ENCODE data around the gene HEMK1.

HEMK1 gene

GRCh38 chr3:50600841-50601591, 31.7 kb downstream of the HEMK1 start:
- peak; percentile 95 for DNase-seq

DNA sequence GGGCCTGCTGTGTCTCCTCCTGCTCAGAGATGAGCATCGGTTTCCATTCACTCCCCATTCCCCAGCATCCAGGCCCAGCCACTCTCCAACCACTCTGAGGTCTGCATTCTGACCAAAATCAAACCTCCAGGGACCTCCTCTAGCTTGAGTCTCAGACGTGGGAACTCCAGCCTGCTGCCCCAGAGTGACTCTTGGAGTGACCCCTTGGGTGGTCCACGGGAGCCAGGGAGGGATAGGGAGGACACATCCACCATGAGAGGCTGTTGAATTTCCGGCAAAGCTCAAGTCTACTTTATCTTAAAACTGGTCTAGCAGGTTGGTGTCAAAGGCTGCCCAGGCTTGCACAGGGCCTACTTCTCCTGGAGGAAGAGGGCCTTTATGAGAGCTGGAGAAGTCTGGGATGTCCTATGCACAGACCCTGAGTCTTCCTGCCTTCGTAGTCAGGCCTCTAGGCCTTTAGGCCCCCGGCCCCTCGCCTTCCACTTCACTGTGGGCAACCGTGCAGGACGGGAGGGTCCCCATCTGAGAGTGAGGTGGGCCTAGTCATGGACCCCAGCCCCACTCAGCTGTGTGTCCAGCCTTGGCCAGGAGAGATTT, 33.4 kb downstream of the HEMK1 start:
- DNase-seq = peak; percentile 29

GRCh38 chr3:50603261-50604109, 34.2 kb downstream of the HEMK1 start:
- no peak for DNase-seq

- DNase-seq = no peak
These were observed 34.8 kb downstream of the HEMK1 start for GRCh38 chr3:50604110-50604621.

GRCh38 chr3:50604628-50605588, 35.6 kb downstream of the HEMK1 start:
- no peak for DNase-seq

DNA sequence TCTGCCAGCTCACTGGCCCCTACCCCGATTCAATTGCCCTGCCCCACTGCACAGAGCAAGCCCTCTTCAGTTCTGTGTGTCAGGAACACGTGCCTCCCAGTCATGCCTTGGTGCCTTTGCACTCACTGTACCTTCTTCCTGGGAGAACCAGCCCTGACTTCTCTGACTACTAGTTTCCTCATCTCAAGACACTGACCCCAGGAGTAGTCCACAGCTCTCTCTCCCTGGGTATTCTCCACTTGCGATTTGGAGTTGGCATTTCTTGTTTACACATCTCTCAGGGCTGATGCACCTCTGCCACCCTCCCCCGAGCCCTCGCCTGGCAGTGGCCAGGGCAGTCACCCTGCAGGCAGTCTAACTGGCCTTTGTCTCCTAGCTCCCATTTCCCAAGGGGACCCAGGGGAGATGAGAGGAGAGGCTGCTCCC, 36.6 kb downstream of the HEMK1 start:
- DNase-seq = no peak

DNA sequence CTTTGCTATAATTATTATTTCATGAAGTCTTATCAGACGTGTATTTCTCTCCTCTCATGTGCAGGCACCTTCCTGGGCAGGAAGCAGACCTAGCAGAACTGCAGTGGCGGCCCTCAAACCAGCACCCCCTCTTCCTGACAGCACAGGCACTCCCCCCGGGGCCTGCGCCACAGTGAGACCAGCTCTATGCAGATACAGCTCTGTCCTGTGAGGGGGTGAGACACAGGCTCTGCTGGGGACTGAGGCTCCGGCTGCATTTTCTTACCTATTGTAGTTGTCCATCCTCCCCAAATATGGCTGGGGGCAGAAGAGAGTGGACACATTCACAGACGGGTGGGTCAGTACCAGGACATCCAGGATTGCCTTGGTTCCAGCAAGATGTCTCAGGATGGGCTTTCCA, 37.3 kb downstream of the HEMK1 start:
- no peak for DNase-seq

- DNase-seq = no peak
These were observed 38.2 kb downstream of the HEMK1 start for GRCh38 chr3:50607271-50608091.

DNA sequence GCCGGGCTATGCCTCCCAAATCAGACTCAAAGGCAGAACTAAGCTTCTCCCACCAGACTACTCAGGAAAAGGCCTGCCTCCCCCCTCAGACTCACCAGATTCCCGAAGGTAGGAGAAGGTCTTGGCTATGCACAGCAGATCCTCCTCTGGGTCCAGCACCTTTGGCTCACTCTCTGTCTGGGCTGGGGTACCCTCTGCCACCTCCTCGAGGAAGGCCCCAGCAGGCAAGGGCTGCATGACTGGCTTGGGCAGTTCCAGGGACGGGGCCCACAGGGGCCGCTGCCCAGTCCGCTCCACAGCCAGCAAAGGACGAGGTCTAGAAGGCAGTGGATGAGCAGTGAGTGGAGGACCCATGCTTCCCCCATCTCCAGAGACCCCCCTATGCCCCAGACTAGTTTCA, 39.0 kb downstream of the HEMK1 start:
- no peak for DNase-seq

DNA sequence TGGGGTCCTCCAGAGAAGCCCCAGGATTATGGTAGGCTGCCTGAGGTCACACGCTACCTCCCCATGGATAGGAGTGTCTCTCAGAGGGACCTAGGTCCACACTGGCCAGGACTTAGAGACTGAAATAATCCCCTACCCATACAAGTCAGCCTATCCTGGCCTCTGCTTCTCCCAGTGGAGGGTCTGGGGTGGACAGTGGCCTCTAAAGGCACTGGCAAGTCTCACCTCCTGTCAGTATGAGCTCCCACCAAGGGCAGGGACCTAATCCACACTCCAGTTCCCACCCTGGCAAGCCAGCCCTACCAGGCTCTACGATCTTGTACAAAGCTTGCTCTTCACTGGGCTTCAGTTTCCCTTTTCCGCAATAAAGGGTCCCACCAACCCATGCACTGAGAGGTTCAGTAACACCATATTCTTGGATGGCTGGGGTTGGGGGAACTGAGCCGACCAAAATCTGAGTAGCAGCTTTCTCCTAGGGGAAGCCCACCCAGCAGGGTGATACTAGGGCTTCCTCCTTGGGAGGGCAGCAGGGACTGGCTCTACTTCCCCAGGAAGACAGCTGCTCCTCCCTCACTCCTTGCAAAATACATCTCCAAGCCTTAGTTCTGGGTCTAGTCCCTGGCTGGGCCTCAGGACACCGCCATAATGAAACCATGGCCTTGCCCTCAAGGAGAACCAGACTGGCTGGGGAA, 39.9 kb downstream of the HEMK1 start:
- no peak for DNase-seq

DNA sequence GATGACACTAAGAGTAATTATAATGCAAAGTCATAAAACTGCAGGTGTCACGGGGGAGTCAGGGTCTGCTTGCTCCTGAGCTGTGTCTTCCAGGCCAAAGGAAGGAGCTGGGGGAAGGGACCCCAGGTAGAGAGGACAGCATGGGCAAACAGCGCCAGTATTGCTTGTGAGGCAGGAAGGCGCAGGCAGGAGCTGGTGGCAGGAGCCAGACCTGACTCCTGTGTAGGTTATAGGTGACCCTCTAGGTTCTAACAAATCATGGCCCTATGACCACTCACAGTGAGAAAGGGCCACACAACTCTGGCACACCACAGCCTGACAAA, 40.4 kb downstream of the HEMK1 start:
- DNase-seq = no peak

DNA sequence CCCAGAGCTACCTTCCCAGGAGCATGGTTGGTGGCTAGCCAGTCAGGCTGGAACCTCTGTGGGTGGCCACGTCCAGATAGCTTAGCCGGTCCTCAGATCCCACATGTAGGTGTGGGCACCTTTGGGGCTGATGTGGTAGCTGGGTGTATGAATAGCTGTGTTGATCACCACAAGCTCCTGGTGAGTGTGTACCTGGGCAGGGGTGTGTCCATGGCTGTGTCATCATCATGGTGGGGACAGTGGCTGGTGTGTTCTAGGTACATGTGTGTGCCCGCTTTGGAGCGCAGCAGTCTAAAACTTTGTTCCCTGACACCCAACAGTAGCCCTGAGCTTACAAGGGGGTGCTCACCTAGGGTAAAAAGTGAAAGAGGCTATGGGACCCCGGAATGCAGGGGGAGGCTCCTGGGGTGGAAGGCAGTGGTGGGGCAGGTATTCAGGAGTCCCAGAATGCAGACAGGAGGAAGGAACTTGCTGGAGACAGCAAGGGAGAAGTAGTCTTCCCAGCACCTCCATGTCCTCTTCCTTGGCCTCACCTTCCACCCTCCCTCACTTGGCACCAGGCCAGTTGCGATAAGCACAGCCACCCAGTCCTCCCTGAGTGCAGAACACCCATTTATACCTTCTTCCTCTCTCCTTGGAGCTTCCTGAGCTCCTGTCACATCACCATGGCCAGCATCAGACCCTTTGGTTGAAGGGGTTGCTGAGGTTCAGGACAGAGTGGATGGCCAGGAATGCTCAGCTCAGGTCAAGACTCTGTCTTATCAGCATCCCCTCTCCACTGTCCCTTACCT, 41.1 kb downstream of the HEMK1 start:
- DNase-seq = no peak

DNA sequence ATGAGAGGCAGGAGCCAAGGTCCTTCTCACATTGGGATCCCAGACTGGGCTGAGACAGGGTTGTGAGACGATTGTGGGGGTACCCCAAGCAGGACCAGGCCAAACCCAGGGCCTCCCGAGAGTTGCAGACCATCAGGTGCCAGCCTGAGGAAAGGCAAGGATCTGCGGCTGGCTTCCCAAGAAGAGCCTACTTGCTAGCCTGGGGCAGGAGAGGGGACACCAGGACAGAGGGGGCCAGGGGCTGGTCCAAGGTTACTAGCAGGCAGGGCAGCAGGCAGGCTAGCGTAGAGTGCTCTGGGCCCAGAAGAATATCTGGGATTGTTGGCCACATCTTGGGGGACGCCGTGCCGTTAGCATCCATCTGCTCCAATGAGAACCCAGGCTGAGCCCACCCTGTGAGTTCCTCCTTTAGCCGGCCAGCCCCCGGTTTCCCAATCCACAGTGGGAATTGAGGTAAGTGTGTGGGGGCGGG, 41.7 kb downstream of the HEMK1 start:
- DNase-seq = no peak

GRCh38 chr3:50611464-50612233, 42.3 kb downstream of the HEMK1 start, which contains the start of gene CISH:
TSS of gene CISH (minus strand) at chr3:50611774. CDS start at chr3:50611650, 124 bp downstream.
- DNase-seq = peak; percentile 93

DNA sequence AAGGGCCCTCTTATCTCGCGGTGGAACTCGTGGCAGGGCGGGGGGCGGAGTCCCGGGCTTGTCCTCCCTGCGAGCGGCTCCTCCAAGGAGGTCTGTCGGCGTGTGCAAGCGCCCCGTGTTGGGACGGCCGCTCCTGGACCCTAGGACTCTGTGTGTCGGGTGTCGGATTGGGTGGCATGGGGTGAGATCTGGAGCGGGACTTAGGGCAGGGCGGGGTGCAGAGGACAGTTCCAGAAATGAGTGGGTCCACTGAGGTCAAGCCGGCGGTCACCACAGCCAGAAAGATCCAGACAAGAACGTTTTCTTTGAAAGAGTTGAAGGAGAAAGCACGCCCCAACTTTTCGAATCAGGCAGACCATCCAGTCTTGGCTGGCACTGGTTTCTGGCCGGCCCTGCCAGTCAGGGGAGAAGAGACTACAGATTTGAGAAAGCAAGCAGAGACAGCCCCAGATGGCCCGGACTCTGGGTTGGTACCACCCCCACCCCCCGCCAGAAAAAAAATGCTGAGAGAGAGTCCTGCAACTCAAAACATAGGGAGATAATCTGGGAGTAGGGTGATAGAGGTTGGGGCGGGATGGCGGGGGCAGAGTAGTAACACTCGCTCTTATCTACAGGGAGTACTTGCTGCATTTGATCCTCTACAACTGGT, 43.0 kb downstream of the HEMK1 start:
- DNase-seq = no peak

DNA sequence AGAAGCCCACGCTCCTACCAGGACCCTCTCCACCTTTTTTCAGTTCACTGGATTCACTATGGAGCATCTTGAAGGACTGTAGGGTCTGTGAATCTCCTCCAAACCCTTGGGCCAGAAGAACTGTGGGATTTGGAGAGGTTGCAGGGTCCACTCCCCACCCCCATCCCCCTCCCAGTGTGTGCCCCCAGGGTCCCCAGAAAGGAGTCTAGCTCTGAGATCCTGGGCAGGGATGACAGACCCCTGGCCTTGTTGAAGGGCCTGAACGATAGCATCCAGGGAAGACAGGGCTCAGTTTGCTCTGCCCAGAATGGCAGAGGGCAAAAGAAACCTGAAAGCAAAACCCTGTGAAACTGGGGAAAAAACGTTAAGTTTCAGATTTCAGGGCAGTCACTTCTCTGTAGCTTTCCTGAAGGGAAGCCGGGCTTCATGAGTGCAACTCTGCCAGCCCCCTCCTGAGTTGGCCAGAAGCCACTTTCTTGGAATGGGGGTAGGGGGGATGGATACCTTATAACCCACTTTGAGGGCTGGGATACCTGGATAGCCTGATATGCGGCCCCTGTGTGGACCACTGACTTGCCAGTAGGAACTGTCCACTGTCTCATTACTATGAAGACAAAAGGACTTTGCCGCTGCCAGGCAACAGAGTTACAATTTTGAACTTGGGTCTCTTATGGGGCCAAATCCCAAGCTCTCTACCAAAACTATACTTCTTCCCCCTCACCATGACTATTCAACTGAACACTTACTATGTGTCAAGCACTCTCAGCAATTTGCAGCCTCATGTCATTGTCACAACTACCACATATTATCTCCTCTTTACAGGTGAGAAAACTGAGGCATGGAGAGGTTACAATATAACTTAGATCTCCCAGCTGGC, 43.9 kb downstream of the HEMK1 start:
- DNase-seq = no peak

GRCh38 chr3:50615190-50615589, 45.9 kb downstream of the HEMK1 start:
- no peak for DNase-seq

Data from fibroblast of skin of back (primary cell).